ENCODE results near the gene EPHB2.

- TF ChIP-seq CTCF (IDR thresholded peaks at IDR 0.05) (no peak), EZH2 (IDR thresholded peaks at IDR 0.05; ENCODE audit: borderline replicate concordance, insufficient read depth, low read depth, low read length, poor library complexity, severe bottlenecking) (no peak)
Measured at GRCh38 chr1:22874785-22875184, 164.1 kb downstream of the EPHB2 start.

All from B cell (primary cell).